NCI-H345 treated with DMSO at 0.1 percent for 48 hours (cell line): ENCODE measurements around the gene ATP6V0E1.
"Not testable (repeated sequence)": the region's sequence is repeated elsewhere in the genome, so short reads cannot be mapped to it uniquely, and the experiment has no call there.

Experiments used
- DNase-seq: peaks from one replicate; lab custom pipeline; 2025; ENCODE audit not compliant: unreplicated experiment; lab: John Stamatoyannopoulos, UW

Gene ATP6V0E1

DNA sequence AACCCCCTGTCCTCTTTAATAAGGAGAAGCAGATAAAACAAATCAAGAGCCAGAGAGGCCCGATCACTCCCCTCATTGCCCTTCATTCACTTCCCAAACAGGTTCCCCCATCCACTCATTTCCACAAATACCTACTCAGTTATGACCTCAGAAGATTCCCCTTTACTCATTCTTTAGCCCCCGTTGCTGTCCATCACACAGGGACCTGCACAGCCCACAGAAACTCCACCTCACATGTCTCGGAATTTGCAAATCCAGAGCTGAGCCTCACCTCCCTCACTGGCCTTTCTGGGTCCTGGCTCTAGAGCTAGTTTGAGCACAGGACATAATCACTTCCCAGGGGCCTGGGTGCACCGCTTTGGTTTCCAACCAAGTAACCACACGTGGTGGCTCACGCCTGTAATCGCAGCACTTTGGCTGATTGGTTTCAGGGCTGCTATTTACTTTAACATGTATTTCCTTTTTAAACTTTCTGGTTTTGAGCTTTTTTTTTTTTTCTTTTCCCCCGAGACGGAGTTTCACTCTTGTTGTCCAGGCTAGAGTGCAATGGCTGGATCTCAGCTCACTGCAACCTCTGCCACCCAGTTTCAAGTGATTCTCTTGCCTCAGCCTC is 17.8 kb downstream of the ATP6V0E1 start:
- DNase-seq = no peak

DNA sequence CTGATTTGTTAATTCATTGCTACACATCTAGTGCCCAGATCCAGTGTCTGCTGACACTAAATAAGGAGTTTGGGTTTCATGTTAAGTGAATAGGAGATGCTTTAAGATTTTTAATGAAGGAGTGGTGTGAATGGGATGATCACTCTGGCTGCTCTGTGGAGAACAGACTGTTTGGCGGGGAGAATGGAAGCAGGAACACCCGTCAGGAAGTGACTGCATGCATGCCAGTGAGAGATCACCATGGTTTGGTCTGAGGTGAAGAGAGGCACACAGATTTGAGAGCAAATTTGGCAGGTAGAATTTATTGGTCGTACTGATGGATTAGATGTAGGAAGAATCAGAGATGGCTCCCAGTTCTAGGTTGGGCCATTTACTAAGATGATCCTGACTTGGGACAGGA is 19.8 kb downstream of the ATP6V0E1 start:
- no peak for DNase-seq

DNA sequence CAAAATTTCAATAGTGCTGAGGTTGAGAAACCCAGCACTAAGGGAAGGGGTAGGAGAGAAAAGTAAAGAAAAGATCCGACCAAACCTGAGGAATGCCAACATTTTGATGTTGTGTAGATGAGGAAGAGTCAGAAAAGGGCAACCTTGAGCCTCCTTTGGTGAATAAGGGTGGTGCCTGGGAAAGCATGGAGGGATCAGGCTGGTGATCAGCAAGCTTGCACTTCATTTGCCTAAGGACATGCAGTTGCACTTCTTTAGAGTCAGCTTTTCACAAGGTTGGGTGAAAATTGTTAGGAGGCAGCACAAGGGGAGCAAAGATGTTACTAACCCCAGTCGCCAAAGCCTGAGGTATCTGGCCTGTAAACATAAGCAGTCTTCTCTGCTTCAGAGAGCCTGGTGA is 20.4 kb downstream of the ATP6V0E1 start:
- no peak for DNase-seq

DNA sequence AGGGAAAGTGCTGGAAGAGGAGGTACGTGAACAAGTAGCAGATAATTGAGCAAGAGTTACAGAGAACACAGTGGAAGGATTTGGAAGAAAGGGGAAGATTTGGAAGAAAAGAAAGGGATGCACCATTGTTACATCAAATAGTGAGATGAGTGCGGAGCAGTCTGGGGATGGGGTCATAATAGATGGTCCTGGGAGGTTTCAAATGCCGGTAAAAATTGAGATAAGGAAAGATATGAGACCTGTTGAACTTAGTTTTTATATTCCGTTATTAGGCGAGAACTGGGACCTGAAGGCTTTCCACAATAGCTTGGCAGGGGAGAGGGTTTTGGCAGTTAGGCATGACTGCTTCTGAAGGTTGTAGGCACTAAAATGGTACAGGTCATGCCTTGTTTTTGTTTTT is 20.9 kb downstream of the ATP6V0E1 start:
- DNase-seq = no peak

DNA sequence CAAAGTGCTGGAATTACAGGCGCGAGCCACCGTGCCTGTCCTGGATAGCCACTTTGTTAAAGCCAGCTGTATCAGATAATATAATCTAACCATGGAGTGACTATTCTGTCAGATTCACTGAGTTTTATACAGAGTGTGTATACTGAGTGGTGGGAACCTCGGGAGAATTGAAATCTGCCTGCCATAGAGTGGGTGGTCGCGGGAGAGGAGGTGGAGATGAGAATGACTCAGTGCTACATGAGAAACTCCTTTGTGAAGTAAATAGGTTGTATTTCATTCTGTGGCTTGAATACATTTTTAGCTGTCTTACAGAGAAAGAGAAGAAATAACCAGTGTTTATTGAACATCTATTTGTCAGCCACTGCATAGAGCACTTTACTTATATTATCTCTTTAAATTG is 26.4 kb downstream of the ATP6V0E1 start:
- no peak for DNase-seq

DNA sequence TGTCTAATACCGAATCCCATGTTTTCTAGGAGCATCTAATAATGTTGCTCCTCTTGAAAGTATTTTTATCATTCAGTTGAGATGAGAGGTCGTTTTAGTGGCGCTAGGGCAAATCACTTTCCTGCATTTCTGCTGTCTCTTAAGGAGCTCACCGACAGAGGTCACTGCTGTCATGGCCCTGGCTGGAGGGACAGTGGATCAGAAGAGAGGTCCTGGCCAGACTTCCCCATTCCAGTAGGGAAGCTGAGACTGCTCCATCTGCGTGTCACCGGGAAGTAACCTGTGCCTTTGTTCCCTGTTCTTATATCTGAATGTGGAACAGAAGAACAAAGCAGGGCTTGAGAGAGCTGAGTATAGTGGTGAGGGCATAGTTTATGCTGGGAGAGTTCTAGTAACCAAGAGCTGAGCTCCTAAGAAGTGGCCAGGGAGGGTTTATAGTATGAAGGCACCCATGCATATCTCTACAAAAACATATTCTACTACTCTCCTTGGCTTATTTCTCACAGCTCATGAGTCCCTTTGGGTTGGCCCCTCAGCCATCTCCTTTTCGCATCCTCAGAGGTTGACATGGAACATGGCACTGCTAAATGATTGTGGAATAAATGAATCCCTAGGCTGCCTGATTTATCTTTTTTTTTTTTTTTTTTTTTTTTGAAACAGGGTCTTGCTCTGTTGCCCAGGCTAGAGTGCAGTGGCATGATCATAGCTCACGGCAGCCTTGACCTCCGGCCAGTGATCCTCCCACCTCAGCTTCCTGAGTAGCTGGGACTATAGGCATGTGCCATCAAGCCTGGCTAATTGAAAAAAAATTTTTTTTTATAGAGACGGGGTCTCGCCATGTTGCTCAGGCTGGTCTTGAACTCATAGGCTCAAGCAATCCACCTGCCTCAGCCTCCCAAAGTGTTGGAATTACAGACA is 27.2 kb downstream of the ATP6V0E1 start:
- DNase-seq = no peak

DNA sequence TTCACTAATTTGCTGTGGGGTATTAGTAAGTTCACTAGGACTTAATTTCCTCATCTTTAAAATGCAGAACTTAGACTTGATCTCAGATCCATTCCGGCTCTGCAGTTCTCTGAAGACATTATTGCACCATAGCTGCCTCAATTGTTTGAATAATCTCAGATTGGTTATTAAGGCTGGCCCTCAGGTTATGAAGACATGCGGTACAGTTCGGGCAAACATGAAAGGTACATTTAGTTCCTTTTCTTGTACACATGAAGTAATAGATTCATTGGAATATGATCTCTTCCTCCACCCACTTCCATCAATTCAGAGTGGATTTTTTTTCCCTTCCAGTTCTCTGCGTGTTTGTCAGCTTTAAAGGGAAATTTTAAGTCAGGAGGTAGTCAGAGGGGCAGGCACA is 28.0 kb downstream of the ATP6V0E1 start:
- no peak for DNase-seq

DNA sequence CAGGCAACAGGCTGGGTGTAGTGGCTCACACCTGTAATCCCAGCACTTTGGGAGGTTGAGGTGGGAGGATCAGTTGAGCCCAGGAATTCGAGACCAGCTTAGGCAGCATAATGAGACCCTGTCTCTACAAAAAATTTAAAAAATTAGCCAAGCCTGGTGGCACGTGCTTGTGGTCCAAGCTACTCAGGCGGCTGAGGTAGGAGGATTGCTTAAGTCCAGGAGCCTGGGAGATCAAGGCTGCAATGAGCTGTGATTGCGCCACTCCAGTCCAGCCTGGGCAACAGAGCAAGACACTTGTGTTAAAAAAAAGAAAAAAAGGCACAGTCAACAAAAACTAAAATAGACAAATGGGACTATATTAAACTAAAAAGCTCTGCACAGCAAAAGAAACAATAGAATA is 29.3 kb downstream of the ATP6V0E1 start:
- DNase-seq = no peak

DNA sequence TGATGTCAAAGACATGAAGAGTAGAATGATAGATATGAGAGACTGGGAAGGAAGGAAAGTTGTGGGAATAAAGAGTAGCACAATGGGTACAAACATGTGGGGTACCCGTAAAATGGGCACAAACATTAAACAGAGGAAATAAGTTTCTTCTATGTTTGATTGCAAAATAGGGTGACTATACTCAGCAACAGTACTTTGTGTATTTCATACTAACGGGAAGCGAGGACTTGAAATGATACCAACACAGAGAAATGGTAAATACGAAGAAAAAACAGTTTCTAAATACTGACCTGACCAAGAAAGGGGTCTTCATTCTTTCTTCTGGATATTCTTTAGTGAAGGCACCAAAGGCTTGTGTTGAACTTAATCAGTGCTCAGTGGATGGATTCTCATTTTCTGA is 31.1 kb downstream of the ATP6V0E1 start:
- no peak for DNase-seq

DNA sequence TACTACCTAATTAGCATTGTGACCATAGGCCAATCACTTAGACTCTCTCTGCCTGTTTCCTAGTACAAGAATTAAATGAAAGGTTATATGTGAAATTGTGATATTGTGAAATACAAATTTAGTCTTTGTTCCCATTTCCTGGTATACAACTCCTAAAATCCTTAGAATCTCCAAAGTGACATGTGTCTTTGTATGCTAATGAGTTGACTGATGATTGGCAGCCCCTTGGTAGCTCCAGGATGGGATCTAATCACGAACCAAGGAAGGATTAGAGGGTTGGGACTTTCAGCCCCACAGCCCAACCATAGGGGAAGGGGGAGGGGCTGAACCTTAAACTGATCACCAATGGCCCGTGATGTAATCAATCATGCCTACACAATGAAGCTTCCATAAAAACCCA is 31.6 kb downstream of the ATP6V0E1 start:
- DNase-seq = no peak

DNA sequence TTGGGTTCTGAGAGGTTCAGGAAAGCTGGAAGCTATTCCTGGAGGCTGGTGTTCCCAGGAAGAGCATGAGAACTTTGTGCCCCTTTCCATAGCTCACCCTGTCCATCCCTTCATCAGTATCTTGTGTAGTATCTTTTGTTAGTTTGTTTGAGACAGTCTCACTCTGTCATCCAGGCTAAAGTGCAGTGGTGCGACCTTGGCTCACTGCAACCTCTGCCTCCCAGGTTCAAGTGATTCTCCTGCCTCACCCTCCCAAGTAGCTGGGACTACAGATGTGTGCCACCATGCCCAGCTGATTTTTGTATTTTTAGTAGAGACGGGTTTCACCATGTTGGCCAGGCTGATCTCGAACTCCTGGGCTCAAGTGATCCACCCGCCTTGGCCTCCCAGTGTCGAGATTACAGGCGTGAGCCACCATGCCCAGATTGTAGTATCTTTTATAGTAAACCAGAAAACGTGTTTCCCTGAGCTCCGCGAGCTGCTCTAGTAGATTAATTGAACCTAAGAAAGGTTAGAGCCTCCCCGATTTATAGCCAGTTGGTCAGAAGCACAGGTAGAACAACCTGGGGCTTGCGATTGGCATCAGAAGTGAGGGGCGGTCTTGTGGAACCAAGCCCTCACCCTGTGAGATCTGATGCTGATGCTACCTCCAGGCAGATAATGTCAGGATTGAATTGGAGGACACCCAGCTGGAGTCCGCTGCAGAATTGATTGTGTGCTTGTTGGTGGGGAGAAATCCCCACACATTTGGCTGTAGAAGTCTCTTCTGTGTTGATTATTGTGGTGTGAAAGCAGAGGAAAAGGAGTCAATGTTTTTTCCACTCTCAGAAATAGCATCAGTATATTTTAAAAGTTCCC is 32.3 kb downstream of the ATP6V0E1 start:
- no peak for DNase-seq

DNA sequence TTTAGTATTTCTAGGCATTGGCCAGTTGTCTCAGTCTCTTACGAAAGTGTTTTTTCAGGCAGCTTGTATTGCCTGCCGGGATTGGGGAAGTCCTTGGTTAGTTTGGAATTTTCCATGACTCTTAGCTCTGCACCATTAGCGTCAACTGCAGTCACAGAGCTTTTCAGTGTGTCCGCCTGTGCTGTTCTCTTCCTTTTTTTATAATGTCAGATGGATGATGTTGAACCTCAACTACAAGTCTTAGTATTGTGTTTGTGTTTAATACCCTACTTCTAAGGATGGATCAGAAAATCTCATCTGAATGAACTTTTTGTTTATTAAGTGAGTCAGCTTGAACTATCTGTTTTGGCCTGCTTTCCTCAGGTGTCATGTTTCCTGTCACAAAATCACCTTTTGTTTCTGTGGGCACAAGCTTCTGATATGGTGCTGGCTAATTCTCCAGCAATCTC is 33.1 kb downstream of the ATP6V0E1 start:
- no peak for DNase-seq

DNA sequence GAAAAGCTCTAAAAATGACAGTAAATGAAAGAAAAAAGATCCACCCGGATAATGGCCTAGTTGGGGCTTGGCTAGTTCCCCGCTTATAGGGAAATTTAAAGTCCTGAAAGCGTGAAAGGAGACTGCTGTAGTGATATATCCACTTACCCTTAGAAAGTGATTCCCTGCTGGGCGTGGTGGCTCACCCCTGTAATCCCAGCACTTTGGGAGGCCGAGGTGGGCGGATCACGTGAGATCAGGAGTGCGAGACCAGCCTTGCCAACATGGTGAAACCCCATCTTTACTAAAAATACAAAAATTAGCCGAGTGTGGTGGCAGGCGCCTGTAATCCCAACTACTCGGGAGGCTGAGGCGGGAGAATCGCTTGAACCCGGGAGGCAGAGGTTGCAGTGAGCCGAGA is 33.5 kb downstream of the ATP6V0E1 start:
- DNase-seq = not testable (repeated sequence)

DNA sequence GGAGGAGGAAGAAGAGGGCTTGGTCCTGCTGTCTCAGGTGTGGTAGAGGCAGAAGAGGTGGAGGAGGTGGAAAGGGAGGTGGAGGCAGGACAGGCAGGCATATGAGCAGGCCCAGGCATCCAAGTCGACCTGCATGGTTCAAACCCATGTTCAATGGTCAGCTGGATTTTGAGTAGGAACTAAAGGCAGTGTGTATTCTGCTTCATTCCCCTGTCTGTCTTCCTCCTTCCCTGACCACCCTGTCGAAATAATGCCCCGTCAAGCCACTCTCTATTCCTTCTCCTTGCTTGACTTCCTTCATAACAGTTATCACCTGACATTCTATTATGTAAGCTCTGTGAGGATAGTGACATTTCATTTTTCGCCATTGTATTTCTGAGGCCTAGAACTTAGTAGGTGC is 34.8 kb downstream of the ATP6V0E1 start:
- no peak for DNase-seq

DNA sequence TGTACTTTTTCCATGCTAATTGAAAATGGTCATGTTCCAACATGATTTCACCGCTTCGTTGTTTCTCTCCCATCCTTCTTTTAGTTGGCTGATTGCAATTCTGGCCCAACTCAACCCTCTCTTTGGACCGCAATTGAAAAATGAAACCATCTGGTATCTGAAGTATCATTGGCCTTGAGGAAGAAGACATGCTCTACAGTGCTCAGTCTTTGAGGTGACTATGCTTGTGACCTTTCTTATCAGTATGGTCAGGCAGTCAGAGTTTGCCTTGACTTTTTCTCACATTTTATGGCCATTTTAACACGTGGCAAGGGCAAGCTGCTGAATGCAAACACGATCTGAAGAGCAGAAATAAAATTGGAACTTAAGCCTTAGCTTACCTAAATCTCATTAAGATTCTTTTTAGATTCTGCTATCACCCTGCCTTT is 36.6 kb downstream of the ATP6V0E1 start:
- no peak for DNase-seq

DNA sequence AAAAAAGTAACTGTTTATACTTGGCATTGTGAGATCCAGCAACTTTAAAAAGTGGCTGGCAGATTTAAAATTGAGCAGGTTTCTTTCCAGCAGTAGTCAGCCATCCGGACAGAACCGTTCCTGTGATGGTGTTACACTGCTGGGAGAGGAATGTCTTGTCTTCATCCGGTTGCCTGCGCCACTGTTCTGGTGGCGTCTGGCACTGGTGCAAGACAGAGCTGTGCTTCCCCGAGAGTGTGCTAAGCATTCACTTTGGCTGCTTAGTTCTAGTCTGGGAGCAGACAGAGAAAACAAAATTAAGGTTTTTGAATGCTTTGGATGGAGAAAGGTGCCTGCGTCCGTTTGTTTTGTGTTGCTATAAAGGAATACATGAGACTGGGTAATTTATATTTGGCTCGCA is 37.1 kb downstream of the ATP6V0E1 start:
- DNase-seq = no peak

DNA sequence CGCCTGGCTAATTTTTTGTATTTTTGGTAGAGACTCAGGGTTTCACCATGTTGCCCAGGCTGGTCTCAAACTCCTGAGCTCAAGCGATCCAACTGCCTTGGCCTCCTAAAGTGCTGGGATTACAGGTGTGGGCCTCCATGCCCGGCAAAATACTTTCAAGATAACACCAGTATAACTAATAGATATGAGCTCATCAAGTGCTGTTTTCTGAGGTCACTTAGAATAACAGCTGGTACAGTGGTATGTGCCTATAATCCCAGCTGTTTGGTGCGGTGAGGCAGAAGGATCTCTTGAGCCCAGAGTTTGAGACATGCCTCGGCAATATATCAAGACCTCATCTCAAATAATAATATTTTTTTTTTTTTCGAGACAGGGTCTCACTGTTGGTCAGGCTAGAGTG is 42.1 kb downstream of the ATP6V0E1 start:
- no peak for DNase-seq

DNA sequence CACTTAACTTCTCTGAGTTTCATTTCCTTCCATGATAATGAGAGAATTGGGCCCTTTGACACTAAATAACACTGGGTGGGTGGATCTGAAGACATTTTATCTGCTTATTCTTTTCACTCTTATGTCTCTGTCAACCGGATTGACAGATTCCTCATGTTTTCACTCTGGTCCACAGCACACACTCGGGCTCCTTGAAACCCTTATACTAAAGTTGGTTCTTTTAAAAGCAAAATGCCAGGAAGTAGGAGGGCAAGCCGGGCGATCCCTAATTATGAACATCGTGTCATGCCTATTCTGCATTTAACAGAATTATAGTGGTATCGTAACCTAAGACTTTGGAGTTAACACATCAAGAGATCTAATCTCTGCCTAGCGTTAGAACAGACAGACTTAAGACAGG is 44.3 kb downstream of the ATP6V0E1 start:
- no peak for DNase-seq

DNA sequence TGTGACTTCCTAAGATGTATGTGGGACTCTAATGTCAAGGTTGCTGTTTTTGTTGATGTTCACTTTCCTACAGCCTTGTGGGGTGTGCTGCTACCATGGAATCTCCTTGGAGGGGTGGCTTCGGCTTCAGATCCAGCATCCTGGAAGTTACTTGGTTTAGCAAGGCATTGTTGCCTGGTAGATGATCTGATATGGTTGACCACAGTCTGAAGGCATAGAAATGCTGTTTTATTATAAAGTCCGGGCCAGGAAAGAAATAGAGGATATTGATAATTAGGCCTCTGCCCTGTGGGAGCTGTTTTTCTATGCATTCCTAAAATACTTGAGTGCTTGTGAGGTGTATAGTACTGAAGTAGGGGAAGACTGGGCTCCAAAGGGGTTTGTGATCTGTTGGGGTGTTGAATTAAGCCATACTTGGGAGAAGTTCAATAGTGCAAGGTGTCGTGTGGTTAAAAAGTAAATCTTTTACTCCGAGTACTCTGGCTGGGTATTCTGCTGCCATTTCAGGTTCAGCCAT is 45.3 kb downstream of the ATP6V0E1 start:
- DNase-seq = no peak

DNA sequence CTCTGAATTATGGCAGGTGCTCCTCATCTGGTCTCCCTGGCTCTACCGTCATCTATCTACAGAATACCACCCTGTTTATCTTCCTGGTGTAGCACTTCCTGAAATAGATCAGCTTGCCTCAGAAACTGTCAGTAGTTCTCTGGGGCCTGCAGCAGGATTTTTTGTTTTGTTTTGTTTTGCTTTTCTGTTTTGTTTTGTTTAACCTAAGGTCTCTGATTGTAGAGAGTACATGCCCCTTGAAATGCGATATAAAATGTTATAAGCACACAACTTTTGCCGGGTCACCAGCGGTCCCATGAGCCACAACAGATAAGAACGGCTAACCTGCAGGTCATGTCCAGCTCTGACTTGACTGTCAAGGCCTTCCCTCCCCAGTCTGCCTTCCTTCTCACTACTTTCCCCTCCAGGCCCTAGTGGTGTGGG is 45.9 kb downstream of the ATP6V0E1 start:
- DNase-seq = no peak

DNA sequence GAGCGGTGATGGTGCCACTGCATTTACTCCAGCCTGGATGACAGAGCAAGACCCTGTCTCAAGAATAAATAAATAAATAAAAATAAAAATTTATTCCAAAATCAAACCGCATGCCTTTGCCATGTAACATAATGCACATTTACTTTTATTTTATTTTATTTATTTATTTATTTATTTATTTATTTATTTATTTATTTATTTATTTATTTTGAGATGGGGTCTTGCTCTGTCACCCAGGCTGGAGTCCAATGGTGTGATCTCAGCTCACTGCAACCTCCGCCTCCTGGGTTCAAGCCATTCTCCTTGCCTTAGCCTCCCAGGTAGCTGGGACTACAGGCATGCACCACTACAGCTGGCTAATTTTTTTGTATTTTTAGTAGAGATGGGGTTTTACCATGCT is 48.5 kb downstream of the ATP6V0E1 start:
- DNase-seq = not testable (repeated sequence)
